ENCODE measurements around the gene RBMS2.
"Not testable (repeated sequence)": the region's sequence is repeated elsewhere in the genome, so short reads cannot be mapped to it uniquely, and the experiment has no call there.

The RBMS2 gene

DNA sequence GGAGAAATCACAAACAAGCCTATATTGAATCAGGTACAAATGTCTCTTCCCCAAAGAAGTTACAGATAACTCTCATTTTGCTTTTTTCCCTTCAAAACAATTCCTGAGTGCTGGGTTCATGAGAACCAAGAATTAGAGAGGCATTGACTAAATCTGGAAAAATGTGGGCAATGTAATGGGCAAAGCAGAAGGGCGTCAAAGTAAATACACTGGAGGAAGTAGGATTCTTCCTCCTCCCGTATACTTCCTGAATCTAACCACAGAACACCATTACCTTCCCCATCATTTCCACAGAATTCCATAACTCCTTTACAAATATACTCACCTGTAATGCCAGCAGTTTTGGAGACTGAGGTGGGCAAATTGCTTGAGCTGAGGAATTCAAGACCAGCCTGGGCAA lies 3.0 kb upstream of the RBMS2 start:
- no peak for DNase-seq

DNA sequence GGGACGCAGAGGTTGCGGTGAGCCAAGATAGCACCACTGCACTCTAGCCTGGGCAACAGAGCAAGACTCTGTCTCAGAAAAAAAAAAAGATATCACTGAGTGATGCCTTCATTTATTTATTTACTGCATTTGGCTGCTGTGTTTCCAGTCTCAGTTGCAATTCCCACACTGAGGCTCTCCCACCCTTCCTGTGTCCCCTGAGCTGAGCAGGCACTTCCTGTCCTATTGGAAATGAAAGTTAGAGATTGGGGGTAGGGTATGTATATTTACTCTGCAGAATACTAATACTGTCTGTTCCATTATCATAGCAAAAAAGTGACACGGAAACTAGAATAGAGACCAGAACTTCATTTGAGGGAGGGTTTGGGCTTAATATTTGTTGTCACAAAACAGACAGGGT lies 1.6 kb upstream of the RBMS2 start:
- DNase-seq = no peak

DNA sequence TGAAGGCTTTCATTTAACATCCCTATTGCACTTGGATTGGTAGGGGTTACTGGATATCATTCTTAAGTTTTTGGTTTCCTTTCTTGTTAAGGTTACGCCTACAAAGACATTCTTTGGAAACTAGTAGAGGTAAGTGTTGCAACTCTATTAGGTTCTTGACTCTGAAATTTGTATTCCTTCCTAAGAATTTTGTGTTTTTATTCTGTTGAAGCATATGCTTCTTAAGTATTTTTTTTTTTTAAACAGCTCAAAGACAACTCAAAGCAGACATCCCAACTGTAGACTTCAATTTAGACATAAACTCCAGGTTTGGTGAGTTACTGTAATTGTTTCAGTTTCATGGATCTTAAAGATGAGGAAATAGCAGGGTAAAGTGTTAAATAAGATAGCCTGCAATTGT lies 1.1 kb upstream of the RBMS2 start:
- DNase-seq = no peak

DNA sequence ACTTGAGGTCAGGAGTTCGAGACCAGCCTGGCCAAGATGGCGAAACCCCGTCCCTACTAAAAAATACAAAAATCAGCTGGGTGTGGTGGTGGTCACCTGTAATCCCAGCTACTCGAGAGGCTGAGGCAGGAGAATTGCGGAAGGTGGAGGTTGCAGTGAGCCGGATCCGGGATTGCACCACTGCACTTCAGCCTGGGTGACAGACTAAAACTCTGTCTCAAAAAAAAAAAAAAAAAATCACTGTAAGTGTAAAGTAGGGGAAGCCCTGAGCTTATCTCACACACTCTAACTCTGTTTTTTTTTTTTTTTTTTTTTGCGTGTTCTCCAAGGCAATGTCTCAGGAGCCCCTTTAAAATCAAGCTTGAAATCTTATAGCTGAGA lies 421 bp upstream of the RBMS2 start:
- no peak for DNase-seq

DNA sequence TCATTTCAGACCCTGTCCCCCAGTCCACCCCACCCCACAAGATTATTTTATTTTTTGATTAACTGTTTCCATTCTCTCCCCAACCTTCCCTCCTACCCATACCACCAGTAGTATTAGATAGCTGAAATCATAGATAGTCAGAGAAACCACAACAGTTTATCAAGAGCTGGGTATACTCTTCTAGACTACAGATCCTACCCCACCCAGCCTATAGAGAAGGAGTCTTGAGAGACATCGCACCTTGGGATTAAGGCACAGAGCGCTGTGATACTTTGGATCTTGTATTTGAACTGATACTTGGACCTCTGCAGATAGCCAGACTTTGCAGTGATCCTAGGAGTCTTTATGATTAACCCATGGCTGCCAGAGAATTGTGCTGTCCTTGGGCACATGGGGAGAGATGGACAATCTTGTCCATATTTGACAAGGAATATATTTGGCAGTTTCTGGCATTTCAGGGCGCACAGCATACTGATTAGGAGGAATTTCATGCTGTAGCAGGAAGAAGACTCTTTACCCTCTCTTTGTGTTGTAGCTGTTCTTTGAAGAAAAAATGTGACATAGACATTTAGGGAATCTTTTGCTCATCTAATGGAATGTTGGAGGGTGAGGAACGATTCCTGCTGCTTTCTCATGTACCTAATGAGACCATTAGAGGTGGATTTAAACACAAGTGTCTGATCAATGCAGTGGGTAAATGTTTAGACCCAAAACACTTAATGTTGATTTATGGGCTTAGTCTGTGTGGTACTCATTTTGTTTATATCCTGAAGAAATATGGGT lies 982 bp downstream of the RBMS2 start:
- no peak for DNase-seq

DNA sequence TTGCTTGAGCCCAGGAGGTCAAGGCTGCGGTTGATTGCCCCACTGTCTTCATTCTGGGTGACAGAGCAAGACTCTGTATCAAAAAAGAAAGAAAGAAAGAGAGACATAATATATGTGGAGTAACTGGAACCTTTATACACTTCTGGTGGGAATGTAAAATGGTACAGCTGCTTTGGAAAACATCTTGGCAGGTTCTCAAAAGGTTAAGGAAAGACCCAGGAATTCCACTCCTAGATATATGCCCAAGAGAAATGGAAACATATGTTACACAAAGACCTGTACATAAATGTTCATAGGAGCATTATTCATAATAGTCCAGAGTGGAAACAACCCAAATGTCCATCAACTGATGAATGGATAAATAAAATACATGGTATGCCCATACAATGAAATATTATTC lies 7.2 kb downstream of the RBMS2 start:
- no peak for DNase-seq

DNA sequence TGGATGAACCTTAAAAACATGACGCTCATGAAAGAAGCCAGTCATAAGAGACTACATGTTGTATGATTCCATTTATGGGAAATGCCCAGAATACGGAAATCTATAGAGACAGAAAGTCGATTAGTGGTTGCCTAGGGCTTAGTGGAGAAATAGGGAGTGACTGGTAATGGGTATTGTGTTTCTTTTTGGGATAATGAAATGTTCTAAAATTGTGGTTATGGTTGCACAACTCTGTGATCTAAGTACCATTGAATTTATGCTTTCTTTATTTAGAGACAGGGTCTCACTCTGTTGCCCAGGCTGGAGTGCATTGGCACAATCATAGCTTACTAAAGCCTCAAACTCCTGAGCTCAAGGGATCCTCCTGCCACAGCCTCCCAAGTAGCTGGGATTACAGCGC lies 8.0 kb downstream of the RBMS2 start:
- no peak for DNase-seq

DNA sequence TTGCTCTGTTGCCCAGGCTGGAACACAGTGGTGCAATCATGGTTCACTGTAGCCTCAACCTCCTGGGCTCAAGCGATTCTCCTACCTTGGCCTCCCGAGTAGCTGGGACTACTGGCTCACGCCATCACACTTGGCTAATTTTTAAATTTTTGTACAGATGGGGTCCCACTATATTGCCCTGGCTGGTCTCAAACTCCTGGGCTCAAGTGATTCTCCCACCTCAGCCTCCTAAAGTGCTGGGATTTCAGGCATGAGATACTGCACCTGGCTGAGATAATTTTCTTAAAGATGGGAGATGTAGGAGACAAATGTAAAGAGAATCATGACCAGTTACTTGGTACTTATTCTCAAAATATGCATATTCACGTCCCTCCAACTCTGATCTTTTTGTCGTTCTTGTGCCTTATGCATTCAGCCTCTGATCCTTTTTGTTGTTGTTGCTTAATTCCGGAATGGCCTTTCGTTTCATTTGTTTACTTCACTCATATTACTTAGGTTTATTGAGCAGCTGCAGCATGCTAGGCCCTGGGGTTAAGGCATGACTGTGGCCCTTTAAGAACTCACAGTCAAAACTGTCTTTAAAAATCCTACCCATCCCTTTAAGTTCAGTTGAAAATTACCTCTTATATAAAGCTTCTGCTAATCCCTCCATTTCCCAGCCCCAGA lies 8.9 kb downstream of the RBMS2 start:
- DNase-seq = no peak

DNA sequence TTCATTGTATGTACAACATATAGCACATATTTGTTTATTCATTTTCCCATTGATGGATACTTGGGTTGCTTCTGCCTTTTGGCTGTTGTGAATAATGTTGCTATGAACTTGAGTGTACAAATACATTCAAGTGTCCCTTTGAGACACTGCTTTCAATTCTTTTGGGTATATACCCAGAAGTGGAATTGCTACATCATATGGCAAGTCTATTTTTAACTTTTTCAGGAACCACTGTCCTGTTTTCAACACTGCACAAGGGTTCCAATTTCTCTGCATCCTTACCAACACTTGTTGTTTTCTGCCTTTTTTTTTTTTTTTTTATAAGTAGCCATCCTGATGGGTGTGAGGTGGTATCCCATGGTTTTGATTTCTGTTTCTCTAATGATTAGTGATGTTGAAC lies 15.9 kb downstream of the RBMS2 start:
- DNase-seq = no peak

DNA sequence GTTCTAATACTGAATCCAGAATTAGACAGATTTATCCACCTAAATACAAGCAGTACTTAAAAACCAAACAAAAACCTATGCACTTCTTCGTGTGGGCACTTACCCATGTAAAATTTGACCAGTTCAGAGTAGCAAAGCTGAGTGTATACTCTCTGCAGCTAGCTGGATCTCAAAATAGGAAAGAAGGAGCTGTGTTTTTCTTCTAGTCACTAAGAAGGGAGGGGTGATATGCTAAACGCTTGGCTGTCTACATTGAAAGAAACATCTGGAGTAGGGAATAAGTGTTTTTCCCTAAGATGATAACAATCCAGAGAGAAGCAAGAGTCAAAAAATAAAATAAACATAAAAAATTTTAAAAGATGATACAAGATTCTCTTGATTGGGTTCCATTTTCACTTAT lies 20.0 kb downstream of the RBMS2 start:
- DNase-seq = no peak

DNA sequence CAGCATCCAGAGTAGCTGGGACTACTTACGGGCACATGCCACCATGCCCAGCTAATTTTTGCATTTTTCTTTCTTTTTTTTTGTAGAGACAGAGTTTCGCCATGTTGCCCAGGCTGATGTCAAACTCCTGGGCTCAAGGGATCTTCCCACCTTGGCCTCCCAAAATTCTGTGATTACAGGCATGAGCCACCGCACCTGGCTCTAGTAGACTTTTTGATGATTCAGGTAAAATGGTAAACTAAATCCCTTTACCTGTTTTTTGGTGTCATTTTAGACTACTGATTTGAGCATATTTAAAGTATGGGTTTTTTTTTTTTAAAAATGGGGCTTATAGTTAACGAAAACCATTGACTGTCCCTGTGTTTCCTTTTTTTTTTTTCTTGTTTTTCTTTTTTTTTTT lies 20.5 kb downstream of the RBMS2 start:
- DNase-seq = no peak

DNA sequence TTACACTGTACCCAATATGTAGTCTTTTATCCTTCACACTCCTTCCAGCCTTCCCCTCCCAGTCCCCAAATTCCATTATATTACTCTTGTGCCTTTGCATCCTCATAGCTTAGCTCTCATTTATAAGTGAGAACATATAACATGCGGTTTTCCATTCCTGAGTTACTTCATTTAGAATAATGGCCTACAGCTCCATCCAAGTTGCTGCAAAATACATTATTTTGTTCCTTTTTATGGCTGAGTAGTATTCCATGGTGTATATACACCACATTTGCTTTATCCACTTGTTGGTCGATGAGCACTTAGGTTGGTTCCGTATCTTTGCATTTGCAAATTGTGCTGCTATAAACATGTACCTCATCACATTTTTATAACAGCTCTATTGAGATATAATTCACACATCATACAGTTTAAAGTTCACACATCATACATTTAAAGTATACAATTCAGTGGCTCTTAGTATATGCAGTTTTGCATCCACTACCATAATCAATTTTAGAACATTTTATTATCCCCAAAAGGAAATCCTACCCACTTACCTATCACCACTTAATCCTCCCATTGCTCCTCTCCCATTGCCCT lies 23.5 kb downstream of the RBMS2 start:
- no peak for DNase-seq

DNA sequence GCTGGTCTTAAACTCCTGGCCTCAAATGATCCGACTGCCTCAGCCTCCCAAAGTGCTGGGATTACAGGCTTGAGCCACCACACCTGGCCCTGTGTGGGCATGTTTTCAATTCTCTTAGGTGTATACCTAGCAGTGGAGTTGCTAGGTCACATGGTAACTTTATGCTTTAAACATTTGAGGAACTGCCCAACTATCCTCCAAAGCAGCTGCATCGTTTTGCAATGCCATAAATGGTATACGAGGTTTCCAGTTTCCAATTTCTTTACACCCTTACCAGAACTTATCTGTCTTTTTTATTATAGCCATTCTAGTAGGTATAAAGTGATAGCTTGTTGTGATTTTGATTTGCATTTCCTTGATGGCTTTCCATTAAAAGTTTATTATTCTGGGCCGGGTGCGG lies 25.1 kb downstream of the RBMS2 start:
- DNase-seq = no peak

DNA sequence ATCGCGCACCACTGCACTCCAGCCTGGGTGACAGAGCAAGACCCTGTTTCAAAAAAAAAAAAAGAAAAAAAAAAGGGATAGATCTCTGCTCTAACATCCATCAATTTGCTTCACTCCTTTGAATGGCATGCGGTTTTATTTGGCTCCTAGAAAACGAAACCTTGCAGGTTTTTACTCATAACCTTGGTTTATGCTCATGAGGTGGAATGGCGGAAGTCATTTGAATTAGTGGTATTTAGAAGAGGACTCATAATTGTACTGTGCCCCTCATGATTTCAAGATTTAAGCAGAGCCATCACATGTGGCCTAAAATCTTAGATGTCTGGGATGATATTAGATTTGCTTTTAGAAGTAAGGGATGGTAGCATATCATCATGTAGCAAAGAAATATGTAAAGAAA lies 29.4 kb downstream of the RBMS2 start:
- DNase-seq = no peak

DNA sequence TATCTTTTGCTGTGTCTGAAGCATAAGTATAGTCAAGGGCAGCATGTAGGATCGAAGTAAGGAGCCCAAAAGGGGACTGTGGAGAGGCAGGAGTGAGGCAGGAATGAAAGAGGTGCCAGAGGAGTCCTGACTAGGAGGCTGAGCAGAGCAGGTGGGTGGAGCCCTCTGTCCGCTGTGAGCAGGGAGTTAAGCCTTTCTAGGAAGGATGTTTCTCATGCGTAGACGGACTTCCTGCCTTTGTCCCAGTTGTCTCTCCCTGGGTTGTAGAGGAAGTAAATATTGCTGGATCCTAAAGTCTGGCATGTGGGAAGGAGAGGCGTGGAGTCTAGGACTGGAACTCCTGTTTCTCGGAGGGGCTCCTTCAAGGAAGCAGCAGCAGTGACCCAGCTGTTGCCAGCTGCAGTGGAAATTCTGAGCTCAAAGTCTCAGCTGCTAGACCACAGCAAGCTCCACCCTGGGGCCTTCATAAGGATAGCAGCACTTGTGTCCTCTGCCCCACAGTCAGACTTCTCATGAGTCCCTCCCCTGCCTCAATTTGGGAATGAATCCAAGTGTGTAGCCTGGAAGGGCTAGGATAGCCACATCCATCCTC lies 44.0 kb downstream of the RBMS2 start:
- peak; percentile 38 for DNase-seq

DNA sequence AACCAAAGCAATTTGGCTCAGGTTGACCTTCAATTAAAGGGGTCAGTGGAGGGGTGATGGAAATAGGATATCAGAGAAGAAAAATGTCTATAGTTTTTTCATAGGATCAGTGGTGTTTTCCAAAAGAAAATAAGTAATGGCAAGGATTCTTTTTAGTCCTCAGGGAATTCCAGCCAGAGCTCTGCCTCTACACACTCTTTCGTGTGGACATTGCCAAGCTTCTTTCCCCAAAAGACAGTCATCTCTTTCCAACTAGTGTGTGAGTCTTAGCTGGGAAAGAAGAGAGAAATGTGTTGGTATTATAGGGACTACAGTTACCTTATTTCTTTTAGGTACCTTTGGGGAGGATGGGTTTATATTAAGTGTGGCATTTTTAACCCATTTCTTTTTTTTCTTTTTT lies 46.5 kb downstream of the RBMS2 start:
- no peak for DNase-seq

DNA sequence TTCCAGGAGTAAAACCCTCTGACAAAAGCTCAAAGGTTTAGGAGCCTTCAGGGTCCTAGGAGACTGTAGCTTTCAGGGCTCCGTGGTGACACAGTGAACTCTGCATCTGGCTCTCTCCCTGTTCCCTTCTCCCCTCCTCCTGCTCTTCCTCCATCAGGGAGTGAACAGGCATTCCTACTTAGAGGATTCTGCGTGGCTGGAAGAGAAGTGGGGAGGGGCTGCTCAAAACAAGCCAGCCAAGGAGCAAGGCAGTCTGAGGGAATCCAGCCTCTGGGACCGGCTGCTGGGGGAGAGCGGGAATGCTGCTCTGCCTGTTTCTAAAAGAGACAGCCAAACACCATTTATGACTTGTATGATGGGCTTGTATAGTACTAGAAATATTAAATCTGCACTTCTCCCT lies 49.5 kb downstream of the RBMS2 start:
- no peak for DNase-seq

DNA sequence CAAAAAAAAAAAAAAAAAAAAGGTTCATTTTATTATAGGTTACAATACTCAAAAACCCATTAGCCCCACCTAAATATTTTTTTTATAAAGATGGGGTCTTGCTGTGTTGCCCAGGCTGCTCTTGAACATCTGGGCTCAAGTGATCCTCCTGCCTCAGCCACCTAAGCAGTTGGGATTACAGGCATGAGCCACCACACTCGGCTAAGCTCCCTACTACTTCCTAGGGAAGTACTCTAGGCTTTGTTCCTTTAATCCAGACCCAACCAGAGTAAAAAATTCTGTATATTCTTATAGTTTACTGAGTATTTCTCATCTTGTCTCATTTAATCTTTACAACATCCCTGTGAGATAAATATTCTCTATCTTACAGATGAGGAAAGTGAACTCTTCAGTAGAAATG lies 50.7 kb downstream of the RBMS2 start:
- DNase-seq = no peak

DNA sequence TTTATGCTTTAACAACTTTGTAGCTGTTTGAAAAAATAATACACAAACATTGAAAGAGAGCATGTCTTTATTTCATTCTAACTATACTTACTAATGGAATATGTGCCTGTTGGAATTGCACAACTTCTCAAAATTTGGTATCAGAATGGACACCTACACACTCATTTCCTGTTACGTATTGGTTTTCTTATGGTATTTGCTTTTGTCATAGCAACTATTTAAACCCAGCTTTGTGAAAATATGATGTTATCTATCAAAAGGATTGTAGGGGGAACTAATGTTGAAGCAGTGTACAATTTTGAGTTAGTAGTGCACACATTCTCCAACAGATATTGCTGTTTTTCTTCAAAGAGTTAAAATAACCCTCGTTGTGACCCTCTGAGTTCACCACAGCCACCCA lies 52.6 kb downstream of the RBMS2 start:
- DNase-seq = no peak

DNA sequence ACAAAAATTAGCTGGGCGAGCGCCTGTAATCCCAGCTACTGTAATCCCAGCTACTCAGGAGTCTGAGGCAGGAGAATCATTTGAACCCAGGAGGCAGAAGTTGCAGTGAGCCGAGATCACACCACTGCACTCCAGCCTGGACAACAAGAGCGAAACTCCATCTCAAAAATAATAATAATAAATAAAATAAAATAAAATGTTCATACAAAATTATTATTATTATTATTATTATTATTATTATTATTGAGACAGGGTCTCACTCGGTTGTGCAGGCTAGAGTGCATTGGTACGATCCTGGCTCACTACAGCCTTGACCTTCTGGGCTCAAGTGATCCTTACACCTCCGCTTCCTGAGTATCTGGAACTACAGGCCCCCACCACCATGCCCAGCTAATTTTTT lies 55.6 kb downstream of the RBMS2 start:
- not testable (repeated sequence) for DNase-seq

DNA sequence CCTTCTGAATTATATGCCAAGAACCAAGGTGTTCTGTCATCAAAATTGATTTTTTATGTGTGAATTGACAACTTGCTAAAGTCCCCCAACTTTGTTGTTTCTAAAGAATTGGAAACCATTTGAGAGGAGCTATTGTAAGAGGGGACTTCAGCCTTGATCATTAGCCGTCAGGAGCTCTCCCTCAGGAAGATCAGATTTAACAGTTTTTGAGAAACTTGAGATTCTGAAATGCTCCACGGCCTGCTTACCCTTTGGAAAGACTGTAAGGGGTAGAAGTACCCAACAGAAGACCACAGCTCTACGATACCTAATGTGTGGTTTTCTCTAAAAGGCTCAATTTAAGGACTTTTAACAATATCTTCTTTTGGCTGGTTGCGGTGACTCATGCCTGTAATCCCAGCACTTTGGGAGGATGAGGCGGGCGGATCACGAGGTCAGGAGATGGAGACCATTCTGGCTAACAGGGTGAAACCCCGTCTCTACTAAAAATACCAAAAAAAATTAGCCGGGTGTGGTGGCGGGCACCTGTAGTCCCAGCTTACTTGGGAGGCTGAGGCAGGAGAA lies 57.4 kb downstream of the RBMS2 start:
- DNase-seq = no peak

DNA sequence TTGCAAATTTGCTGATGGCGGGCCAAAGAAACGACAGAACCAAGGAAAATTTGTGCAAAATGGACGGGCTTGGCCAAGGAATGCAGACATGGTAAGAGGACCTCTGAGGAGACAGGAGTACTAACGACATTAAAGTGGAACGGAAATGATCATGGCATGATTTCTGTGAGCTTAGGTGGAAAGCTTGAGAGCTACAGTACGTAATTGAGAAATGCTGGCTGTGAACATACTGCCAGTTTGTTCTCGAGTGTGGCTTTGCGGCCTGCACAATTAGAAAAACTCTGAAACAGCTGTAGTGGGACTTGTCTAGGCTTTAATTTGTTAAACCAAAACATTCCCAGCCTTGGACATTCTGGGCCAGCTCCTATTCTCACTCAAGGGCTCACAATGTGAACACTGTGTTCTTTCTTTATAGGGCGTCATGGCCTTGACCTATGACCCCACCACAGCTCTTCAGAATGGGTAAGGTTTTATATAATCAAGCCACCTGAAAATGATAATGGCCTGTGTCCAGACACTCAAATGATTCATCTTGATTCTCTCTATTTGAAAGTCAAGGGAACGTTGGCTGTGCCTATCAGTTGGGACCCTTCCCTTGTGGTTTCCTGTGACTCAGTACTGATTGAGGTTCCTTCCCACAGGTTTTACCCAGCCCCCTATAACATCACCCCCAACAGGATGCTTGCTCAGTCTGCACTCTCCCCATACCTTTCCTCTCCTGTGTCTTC lies 60.0 kb downstream of the RBMS2 start:
- peak; percentile 16 for DNase-seq

DNA sequence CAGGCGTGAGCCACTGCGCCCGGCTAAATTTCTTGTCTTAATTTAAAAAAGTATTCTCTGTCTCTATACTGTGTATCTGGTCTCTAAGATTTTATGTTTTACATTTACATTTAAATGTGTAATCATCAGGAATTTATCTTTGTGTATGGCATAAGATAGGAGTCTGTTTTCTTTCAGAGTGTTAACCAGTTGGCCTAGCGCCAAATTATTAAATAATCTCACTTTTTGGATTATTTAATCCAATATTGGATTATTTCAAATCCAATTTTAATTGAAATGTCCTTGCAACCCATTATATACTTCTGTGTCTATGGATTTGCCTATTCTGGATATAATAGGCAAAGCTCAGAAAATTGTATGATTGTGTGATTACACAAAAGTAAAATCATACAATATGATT lies 63.5 kb downstream of the RBMS2 start:
- DNase-seq = no peak

Measured in stimulated activated CD4-positive, alpha-beta T cell treated with anti-CD3 and anti-CD28 coated beads, Interleukin-1b, Interleukin-23, amount 100 ng/mL, for 48 hours (primary cell).